PC-3 (cell line): Measurements from ENCODE around the gene APBB2. TPM values are rescaled to one million over a fixed set of nuclear protein-coding genes. Genes with fewer than 3 reads are reported as not detected.

Experiments used
- ATAC-seq: fragments of 200-7000 bp; cut with Tn5 transposase; 2 replicates; pipeline ENCODE4 v1.9.1; 2020; ENCODE audit warnings: mild to moderate bottlenecking, moderate library complexity
- BruUV-seq: library from RNA; stranded (reverse); fragments of 400-500 nt; replicated peaks from 2 replicates; lab custom pipeline; 2021; lab: Mats Ljungman, UMichigan
- CTCF ChIA-PET: fragments of 300-600 bp; sonication (Branson Sonifier 250); formaldehyde crosslinking; loops from one replicate; lab custom pipeline; 2022; ENCODE audit warnings: antibody characterized with exemption; lab: Charles Lee
- POLR2A ChIA-PET: fragments of 300-600 bp; sonication (Branson Sonifier 250); formaldehyde crosslinking; loops from one replicate; lab custom pipeline; 2022; ENCODE audit warnings: antibody characterized with exemption; ENCODE audit not compliant: unreplicated experiment; lab: Charles Lee
- DNase-seq: peaks from one replicate; pipeline ENCODE4 v3.0.0-alpha.2; 2015
- H2AFZ ChIP-seq: fragments of 300-600 bp; sonication (generic); 2 replicates; pipeline ENCODE4 v1.6.0; 2016; ENCODE audit warnings: antibody characterized with exemption, low read length
- H3F3A ChIP-seq: fragments of 300-600 bp; sonication (generic); one replicate; pipeline ENCODE4 v1.6.0; 2017; ENCODE audit warnings: antibody characterized with exemption, low read length, control low read depth, mild to moderate bottlenecking; ENCODE audit not compliant: unreplicated experiment
- H3K27ac ChIP-seq: fragments of 300-600 bp; sonication (generic); 2 replicates; pipeline ENCODE4 v1.5.1; 2016; ENCODE audit warnings: mild to moderate bottlenecking, low read length
- H3K27me3 ChIP-seq: fragments of 300-600 bp; sonication (generic); 2 replicates; pipeline ENCODE4 v1.6.1; 2016; ENCODE audit warnings: low read length, mixed read lengths
- H3K36me3 ChIP-seq: fragments of 300-600 bp; sonication (generic); 2 replicates; pipeline ENCODE4 v1.6.1; 2016; ENCODE audit warnings: low read depth, mixed run types, low read length, mixed read lengths
- H3K4me1 ChIP-seq: fragments of 300-600 bp; sonication (generic); 2 replicates; pipeline ENCODE4 v1.5.1; 2016; ENCODE audit warnings: low read length; ENCODE audit not compliant: insufficient read depth
- H3K4me2 ChIP-seq: fragments of 300-600 bp; sonication (generic); 2 replicates; pipeline ENCODE4 v1.6.0; 2016; ENCODE audit warnings: low read length
- H3K4me3 ChIP-seq: fragments of 300-600 bp; sonication (generic); 2 replicates; pipeline ENCODE4 v1.5.1; 2016; ENCODE audit warnings: mild to moderate bottlenecking, low read length, mixed read lengths
- H3K79me2 ChIP-seq: fragments of 300-600 bp; sonication (generic); 2 replicates; pipeline ENCODE4 v1.6.1; 2017; ENCODE audit warnings: low read length, mixed read lengths
- H3K9ac ChIP-seq: fragments of 300-600 bp; sonication (generic); 2 replicates; pipeline ENCODE4 v1.6.0; 2016; ENCODE audit warnings: mild to moderate bottlenecking, low read length
- H3K9me2 ChIP-seq: fragments of 300-600 bp; sonication (generic); replicated peaks from 2 replicates; pipeline ENCODE4 v1.6.1; 2016; ENCODE audit warnings: mixed run types, low read length, mixed read lengths
- H3K9me3 ChIP-seq: fragments of 300-600 bp; sonication (generic); 2 replicates; pipeline ENCODE4 v1.6.1; 2016; ENCODE audit warnings: low read length, mixed read lengths
- H4K20me1 ChIP-seq: fragments of 300-600 bp; sonication (generic); 2 replicates; pipeline ENCODE4 v1.6.1; 2016; ENCODE audit warnings: low read length, mixed read lengths
- CTCF ChIP-seq: fragments of 300-600 bp; sonication (generic); conservative IDR thresholded peaks from 2 replicates; pipeline ENCODE4 v1.5.1; 2017; ENCODE audit warnings: antibody characterized with exemption, low read depth, mild to moderate bottlenecking, low read length
- EZH2 ChIP-seq: fragments of 300-600 bp; sonication (generic); IDR thresholded peaks from one replicate; pipeline ENCODE4 v1.6.1; 2017; ENCODE audit warnings: antibody characterized with exemption, mild to moderate bottlenecking, low read length; ENCODE audit not compliant: unreplicated experiment
- EZH2phosphoT487 ChIP-seq: fragments of 300-600 bp; sonication (generic); IDR thresholded peaks from 2 replicates; pipeline ENCODE4 v1.6.1; 2018; ENCODE audit warnings: mild to moderate bottlenecking, antibody characterized with exemption, low read length, borderline replicate concordance
- intact Hi-C: fragments of 100-400 bp; cut with micrococcal nuclease; formaldehyde crosslinking; loops from 2 replicates; pipeline ENCODE4 v1.9.0; 2023
- total RNA-seq: library from RNA; depleted of rRNA; stranded (reverse); fragments of >200 nt; gene quantifications from 2 replicates; pipeline ENCODE4 v1.2.3, GENCODE V29; 2014

Gene APBB2
- total RNA-seq, 1 experiment from 2014 or later: 24.7 TPM

- Histone ChIP-seq H3K27me3 (no peaks in the 10 kb centered on the region), H2AFZ (no peak overlapping the region), H3K9ac (no peak overlapping the region), H3K4me1 (peaks cover 11% of the 10 kb centered on the region), H3K9me3 (no peaks in the 10 kb centered on the region), H3K27ac (no peak overlapping the region), H3K79me2 (no peaks in the 10 kb centered on the region), H3K36me3 (peaks cover 5% of the 10 kb centered on the region; the same call in 1 of the 2 replicates), H3F3A (no peaks in the 10 kb centered on the region), H3K4me3 (no peak overlapping the region), H4K20me1 (no peaks in the 10 kb centered on the region), H3K4me2 (no peak overlapping the region), H3K9me2 (no peaks in the 10 kb centered on the region)
- no peak for ATAC-seq
- intact Hi-C loops: no loop called here
- ChIA-PET POLR2A (no interaction called here), CTCF (no interaction called here)
- TF ChIP-seq EZH2phosphoT487 (no peak), EZH2 (no peak), CTCF (no peak)
- no TSS peak for BruUV-seq
- no peak for DNase-seq
Measured at GRCh38 chr4:40966091-40966490, 248.3 kb downstream of the APBB2 start.

- Histone ChIP-seq H3K36me3 (peaks cover 5% of the 10 kb centered on the region; the same call in 1 of the 2 replicates), H3F3A (no peaks in the 10 kb centered on the region), H3K4me3 (no peak overlapping the region), H3K4me1 (peaks cover 11% of the 10 kb centered on the region), H2AFZ (no peak overlapping the region), H3K27me3 (no peaks in the 10 kb centered on the region), H3K9ac (no peak overlapping the region), H4K20me1 (no peaks in the 10 kb centered on the region), H3K4me2 (peak overlapping the region; percentile 26; the same call in 1 of the 2 replicates), H3K79me2 (no peaks in the 10 kb centered on the region), H3K27ac (no peak overlapping the region), H3K9me3 (no peaks in the 10 kb centered on the region), H3K9me2 (no peaks in the 10 kb centered on the region)
- no peak for TF ChIP-seq EZH2phosphoT487
- TF ChIP-seq CTCF: no peak
- ChIA-PET POLR2A (interaction anchor here (0.7 kb wide), 1 partner anchor 188 kb away, joined by 6 read pairs; no protein-coding TSS in a partner anchor), CTCF (no interaction called here)
- intact Hi-C loops: no loop called here
- ATAC-seq: peak; percentile 50
- no TSS peak for BruUV-seq
- DNase-seq: peak; percentile 38
Measured at GRCh38 chr4:40963897-40964478, 250.4 kb downstream of the APBB2 start.

GRCh38 chr4:40962551-40963180, 251.7 kb downstream of the APBB2 start:
- Histone ChIP-seq H3K4me1 (peaks cover 11% of the 10 kb centered on the region), H3K4me2 (no peak overlapping the region), H3K9ac (no peak overlapping the region), H3K4me3 (no peak overlapping the region), H3K9me3 (no peaks in the 10 kb centered on the region), H2AFZ (no peak overlapping the region), H4K20me1 (no peaks in the 10 kb centered on the region), H3K36me3 (peaks cover 4% of the 10 kb centered on the region; the same call in 1 of the 2 replicates), H3K79me2 (no peaks in the 10 kb centered on the region), H3K9me2 (no peaks in the 10 kb centered on the region), H3F3A (no peaks in the 10 kb centered on the region), H3K27ac (no peak overlapping the region), H3K27me3 (no peaks in the 10 kb centered on the region)
- CTCF ChIA-PET: no interaction called here
- DNase-seq (no peak), ATAC-seq (no peak)
- POLR2A ChIA-PET: no interaction called here
- BruUV-seq: no TSS peak
- TF ChIP-seq EZH2: no peak
- no peak for TF ChIP-seq EZH2phosphoT487
- TF ChIP-seq CTCF: no peak
- intact Hi-C loops: no loop called here
